Activated T-helper 1 cell treated with Interleukin-2 at 50 U/mL for 16 hours (primary cell): ENCODE results near the gene PPP3CA.

ENCODE experiments used
- DNase-seq: peaks from one replicate; pipeline ENCODE4 v3.0.0-alpha.2; 2020; ENCODE audit warnings: low read depth

The PPP3CA gene

DNA sequence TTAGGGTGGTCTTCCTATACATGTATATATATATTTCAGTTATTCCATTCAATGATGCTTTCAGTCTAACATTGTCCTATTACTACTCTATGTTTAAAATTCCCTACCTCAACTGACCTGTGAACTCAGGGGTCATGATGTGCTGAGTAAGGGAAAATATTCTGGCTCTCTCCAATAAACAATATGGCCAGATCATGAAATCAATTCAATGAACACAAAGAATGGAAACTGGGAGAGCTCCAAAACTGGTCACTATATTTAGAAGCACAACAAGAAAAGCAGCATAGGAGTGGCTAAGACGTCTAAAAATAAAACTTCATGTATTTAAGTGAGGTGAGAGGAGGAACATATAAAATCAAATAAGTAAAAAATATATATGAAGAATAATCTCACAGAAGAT, 304.5 kb downstream of the PPP3CA start:
- no peak for DNase-seq

DNA sequence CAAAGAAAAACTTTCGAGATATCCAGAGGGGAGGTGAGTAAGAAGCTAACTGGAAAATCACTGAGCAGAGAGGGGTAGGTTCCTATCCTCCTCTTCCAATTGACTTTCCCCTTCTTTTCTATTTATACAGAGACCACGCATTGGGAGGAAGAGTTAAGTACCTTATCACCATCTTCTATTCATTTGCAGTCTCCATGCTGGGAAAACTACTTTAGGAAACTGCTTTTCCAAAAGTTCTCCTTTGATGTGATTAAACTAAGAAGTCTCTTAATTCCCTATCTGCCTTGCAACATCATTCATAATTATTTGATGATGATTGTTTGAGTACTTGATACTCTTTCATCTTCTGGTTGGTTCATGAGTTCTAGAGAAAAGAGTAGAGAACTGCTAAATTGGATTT, 306.6 kb downstream of the PPP3CA start:
- DNase-seq = no peak

DNA sequence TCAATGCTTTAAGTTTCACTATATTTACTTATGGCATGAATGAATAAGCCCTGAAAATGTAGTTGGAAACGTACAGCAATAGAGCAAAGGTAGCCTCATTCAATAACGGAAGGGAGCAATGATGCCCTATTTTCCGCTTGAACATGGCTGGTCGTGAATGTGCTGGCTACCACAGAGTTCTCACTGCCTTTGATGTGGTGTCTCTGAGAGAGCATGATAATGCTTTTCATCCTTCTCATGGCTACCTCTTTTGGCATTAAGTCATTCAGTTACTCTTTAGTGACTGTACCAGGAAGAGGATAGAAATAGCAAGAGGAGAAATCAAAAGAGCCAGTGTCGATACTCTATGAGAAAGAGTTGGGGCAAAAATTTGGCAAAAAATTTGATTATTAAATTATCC, 308.0 kb downstream of the PPP3CA start:
- DNase-seq = peak; percentile 12

DNA sequence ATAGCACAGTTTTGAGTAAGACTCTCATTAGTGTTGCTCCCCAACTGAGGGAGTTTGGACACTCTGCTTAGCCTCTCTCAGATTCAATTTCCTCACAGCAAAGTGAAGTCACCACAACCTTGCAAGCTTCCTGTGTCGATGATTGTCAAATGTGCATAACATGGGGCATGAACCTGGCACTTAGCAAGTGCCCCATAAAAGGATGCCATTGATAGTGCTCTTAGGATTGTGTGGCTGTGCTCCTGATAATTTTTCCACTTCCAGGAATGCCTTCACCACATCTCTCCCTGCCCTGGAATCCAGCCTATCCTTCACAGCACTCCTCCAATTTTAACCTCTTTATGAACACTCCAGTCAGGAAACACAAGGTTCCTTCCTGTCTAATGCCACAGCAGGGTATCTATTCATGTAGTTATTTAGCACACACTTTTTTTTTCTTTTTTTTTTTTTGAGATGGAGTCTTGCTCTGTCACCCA, 309.4 kb downstream of the PPP3CA start:
- no peak for DNase-seq

DNA sequence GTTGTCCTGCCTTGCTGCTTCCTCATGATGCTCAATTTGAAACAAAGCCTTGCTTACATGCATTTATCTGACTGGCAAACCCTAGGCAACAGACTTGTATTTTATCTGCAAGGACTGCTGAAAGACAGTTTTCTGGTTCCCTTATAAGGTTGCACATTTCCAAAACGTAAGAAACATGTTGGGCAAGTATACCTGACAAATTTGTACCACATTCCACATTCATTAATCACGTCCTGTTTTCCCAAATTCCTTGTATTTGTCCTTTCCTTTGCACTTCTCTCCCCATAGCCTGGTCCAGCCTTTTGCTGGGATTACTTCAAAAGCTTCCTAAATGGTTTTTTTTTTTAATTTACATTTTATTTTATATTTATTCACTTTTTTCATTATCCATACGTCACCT, 310.1 kb downstream of the PPP3CA start:
- DNase-seq = no peak

DNA sequence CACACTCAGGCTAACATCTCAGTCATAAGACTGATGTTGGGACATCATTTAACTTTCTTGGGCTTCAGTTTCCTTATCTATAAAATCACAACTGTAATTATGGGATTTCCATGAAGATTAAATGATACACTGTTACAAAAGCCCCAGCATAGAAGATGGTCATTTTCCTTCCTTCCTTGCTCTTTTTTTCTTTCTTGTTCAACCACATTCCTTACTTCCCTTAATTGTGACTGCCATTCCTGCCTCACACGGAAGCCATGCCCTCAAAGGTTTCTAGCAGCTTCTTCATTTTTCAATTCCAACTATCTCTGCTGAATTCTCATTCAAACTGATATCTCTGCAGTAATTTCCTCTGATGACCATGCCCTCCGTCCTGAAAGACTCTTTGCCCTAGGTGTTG, 311.8 kb downstream of the PPP3CA start:
- no peak for DNase-seq

DNA sequence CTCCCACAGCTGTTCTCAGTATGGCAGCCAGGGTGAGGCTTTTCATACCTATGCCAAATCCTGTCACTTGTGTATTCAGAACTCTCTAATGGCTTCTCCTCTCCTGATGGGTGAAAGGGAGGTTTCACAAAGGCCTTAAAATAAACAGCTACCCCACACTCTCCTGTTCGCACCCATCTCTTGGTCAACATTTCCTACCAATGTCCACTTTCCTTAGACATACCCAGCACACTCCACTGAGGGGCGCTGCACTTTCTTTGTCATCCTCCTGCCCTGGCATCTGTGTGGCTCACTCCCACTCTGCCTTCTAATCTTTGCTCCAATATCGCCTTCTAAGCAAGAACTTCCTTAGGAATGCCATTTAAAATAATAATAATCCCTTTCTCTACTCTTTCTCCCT, 313.3 kb downstream of the PPP3CA start:
- no peak for DNase-seq

DNA sequence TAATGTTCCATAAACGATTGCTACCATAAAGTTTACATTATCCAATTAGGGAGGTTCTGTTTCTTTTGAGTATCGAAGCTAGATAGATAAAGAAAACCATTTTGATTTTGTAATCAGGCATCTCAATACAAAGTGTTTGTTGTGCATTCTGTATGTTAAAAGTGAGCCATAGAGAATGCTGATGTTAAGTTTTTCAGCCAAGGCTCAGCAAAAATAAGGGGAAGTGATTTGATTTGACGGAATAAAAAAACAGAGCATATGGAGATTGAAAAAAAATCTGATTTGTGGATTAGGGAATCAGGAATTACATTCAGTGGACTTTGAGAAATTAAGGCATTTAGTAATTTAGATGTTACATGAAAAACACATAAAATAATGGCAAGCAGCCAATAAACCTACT, 314.8 kb downstream of the PPP3CA start:
- DNase-seq = no peak

DNA sequence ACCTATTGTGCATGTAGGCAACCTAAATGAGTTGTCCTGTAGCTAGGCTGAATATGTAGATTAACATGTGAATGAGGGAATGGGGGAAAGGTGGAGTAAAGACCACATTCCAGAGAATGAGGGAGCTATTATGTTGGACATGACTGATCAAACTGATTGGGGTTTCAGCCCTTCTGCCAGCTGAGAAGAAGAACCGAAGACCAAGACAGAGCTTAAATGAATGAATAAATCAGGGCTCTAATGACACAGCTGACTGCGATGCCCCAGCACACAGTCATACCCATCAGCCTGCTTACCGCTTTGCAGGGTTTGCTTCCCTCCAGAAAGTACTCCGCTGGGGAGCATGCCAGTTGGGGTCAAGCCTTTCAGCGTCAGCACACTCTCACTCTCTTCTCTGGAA, 315.4 kb downstream of the PPP3CA start:
- no peak for DNase-seq

DNA sequence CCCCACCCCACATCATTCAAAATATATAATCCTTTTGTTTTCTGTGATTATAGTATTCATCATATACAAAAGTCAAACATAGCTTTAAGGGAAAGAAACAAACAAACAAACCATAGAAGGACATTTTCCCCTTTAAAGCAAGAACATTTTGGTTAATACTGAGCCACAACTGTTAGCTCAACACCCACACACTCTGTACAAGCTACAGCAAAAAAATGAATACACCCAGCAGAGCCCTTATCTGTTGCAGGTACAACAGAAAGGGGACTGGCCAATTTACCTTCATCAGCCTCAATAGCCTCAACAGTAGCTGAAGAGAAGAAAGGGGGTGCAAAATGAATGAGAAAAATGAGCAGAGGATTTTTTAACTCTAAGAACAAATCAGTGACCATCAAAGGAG, 318.4 kb downstream of the PPP3CA start:
- no peak for DNase-seq

DNA sequence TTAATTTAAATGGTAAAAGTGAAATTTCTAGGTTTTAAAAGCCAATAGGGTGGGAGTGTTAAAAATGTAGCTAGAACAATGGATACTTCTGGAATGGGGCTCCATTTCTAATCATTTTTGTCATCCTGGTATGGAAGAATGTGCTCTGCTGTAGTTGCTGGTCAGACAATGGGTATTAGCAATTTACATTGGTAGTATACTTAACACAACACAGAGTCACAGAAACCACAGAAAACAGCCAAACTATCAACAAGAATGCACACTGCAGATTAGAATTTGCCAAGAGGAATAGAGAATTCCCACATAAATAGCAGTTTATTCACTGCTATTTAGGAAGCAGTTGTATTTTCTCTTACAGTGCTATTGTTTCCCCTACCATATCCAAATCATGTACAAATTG, 319.6 kb downstream of the PPP3CA start:
- DNase-seq = no peak

DNA sequence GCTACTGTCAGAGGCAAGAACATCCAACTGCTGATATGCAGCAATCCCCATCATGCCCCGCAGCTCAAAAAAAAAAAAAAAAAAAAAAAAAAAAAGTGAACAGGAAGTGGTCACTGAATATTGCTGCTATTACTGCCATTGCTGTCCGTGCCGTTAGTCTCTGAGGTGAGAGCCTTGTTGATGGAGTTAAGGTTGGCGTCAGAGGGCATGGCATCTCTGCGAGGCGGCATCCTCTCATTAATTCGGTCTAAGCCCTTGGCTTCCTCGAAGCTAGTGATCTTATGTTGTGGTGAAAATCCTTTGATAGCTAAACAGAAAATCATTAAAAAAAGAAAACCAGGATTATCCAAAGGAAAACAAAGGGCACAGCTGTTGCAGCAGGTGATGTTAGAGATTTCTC, 321.6 kb downstream of the PPP3CA start:
- DNase-seq = no peak

DNA sequence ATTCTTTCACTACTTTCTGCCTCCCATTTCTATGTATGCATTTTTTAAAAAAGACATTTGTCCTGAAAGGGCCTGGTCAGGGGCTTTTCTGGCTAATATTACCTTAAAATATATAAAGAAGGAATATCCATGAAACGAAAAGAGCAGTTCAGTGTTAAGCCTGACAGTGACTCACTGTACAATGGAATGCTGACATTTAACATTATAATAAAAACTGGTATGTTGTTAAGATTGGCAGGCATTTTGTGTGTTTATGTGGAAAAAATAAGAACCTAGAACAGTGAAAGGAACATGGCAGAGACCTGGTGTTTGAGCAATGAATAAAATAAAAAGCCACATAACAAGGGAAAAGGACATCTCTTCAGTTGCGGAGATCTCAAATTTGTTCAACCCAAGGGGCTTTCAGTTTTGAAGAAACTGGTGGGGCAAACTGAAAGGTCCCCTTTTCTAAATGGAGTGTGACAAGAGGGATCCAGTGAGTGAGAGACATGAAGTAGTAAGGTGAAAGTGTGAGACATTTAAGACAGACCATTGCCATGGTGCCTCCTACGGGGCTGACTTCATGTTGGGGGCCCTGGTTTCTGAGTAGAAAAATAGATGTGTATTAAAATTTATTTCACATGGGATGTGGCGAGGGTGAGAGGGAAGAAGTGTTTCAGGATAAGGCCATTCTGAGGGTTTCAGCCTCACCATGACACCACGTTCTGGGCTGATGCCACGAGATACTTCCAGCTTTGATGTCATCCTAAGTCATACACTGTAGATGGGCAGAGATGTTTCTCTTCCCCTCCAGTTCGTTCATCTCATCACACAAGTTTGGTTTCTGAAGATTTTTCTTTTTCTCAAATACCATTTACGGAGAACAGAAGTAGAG, 324.9 kb downstream of the PPP3CA start:
- DNase-seq = no peak

DNA sequence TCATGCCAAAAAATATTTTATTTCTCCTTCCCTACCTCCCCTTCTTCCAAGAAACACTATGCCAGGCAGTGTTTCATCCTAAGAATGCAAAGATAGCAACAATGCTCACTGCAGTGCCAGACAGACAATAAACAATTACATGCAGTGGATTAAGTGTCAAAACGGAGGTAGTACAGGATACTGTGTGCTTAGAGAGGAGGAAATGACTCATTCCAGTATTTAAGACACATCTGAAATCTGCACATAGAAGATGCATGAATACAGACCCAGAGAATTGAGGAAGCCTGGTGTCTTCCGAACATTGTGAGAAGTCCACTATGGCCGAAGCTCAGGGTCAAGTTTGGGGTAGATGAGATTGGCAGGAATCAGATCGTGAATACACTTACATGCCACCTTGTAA, 326.4 kb downstream of the PPP3CA start:
- no peak for DNase-seq

DNA sequence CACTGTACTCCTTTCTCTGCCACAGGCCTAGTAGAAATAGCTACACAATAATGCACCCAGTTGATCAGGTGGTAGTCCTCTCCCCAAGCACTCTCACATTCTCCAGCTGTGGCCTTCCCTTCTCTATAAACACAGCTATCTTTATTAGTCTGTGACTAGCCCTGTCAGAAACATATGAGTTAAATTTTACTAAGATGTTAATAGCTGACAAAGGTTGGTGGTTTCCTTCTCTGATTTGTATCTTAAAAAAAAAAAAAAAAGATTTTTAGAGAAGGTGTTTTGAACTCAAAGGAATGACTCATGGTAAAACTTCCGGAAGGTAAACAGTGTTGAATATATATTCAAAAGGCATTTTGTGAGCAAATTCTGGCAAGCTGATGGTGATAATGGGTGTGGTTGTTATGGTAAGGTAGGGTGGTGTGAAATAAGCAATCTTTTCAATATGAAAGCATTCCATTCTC, 327.4 kb downstream of the PPP3CA start:
- DNase-seq = no peak

DNA sequence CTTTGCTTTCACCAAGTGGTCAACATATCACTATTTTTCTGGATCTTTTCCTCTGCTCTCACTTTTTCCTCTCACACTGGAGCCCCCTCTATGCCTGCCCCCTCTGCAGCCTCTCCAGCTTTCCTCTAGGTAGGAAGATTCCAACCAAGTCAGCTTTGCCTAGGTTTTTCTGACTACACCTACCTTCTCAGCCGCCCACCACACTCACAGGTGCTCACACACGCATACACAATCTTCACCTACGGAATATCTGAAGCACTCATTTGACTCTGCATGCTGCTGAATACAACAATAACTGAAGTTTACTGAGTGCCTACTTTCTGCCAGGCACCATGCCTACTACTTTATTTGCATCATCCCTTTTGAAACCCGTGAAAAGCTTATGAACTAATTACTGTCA, 328.0 kb downstream of the PPP3CA start:
- DNase-seq = no peak

DNA sequence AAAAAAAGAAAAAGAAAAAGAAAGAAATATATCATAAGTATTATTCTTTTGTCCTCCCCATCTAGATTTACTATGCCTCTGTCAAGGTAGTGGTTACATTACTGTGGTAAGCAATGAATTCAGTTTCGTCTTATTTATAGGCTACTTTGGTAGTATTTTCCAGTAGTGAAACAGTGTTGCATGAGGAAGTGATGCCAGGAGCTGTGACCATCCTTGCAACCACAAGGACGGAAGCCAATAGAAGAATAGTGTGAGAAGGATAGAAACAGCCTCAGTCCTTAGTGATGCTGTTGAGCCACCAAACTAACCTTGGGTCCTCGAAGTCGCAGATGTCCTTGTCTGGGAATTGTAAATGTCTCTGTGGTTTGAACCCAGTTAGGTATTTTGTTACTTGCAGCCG, 328.5 kb downstream of the PPP3CA start:
- no peak for DNase-seq

DNA sequence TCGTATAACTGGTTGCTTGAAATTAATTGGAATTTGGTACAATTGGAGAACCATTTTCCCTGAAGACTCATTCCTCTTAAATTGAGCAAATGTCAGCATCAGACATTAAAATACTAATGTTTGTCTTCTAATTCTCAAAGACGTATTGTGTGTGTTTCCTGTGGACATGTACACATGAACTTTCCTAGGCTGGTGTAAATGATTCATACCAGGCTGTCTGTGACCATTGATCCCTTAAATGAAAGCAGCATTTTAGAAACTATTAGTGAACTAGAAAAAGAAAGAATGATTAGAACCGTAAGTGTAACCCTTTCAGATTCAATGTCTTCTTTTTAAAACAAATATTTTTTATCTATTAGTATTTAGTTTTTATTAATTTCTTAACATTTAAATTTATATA, 332.9 kb downstream of the PPP3CA start:
- no peak for DNase-seq

DNA sequence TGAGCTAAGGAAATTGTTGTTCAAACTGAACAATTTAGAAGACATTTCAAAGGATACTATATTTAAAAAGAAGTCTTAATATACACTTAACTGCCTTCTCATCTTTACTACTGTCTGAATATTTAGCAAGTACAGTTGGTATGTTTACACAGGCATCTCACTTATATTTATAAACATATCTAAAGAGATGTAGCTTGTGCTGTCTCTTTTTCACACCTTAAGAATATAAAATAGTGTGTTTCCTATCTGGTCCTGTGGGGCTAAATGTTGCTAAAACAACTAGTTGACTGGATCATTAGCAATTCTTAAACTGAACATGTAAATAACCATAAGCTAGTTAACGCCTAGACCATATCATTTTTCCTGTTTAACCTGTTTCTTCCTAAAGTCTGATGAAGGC, 336.3 kb downstream of the PPP3CA start:
- DNase-seq = no peak

DNA sequence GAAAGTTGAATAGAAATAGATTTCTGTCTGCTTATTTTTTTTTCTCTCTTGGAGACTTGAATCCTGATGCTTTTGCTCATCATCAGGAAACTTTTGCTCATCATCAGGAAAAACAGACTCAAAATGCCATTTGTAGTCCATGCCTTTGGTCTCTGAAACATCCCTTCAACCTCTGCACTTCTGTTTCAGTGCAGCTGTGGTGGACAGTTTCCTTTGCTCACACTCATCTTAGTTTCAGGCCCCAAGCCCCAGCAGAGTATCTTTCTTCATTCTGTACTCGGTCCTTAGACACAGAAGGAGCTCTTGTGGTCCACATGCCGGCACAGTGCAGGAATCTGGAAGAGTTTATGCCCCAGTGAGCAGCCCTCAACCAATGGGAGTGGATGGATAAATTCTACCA, 337.9 kb downstream of the PPP3CA start:
- DNase-seq = no peak

DNA sequence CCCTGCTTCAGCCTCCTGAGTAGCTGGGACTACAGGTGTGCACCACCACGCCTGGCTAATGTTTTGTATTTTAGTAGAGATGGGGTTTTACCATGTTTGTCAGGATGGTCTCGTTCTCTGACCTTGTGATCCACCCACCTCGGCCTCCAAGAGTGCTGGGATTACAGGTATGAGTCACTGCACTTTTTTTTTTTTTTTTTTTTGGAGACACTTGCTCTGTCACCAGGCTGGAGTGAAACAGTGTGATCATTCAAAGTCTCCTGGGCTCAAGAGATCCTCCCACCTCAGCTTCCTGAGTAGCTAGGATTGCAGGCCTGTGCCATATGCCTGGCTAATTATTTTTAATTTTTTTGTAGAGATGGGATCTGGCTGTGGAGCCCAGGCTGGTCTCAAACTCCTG, 338.8 kb downstream of the PPP3CA start:
- no peak for DNase-seq

DNA sequence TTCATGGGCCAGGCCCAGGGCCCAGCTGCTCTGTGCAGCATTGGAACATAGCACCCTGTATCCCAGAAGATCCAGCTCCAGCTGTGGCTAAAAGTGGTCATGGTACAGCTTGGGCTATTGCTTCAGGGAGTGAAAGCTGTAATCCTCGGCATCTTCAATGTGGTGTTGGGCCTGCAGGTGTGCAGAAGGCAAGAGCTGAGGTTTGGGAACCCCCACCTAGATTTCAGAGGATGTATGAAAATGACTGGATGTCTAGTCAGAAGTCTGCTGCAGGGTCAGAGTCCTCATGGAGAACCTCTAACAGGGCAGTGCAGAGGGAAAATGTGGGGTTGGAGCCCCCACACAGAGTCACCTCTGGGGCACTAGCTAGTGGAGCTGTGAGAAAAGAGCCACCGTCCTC, 341.7 kb downstream of the PPP3CA start:
- no peak for DNase-seq

DNA sequence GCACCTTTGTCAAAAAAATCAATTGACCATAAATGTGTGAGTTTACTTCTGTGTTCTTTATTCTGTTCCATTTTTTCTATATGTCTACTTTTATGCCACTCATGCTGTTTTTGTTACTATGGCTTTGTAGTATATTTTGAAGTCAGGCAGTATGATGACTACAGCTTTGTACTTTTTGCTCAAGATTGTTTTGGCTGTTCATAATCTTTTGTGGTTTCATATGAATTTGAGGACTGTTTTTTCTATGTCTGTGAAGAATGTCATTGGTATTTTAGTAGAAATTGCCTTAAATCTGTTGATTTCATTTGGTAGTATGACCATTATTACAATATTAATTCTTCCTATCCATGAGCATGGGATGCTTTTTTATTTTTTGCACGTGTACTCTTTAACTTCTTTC, 346.8 kb downstream of the PPP3CA start:
- no peak for DNase-seq

DNA sequence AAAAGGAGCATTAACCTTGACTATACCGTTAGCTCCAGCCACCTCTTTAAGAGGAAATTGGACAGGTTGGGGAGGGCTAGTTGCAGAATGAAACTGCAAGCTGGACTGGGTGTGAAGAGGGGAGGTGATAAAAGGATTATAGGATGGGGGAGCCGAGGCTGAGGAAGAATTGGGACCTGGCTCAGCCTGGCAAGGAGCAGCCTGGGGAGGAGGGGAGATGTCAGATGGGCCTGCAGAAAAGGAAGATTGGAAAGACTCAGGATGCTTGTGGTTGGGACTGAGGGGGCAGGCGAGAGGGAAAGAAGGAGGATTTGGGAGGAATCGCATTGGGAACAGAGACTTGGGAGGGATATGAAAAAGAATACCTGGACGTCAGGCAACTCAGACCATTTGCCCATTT, 351.7 kb downstream of the PPP3CA start:
- DNase-seq = no peak
